KMS-11 (cell line): Measurements from ENCODE around the gene DMBT1.

Source experiments
- H2AFZ ChIP-seq: fragments of 200-600 bp; sonication (generic); 2 replicates; pipeline ENCODE4 v1.6.1; 2016; ENCODE audit warnings: antibody characterized with exemption, mixed run types, low read depth
- H3K27ac ChIP-seq: fragments of 200-600 bp; sonication (generic); 2 replicates; pipeline ENCODE4 v1.6.1; 2016; ENCODE audit warnings: mild to moderate bottlenecking, mixed run types
- H3K27me3 ChIP-seq: fragments of 200-600 bp; sonication (generic); 2 replicates; pipeline ENCODE4 v1.6.1; 2017; ENCODE audit warnings: mild to moderate bottlenecking, low read depth, mixed run types, moderate library complexity; ENCODE audit not compliant: insufficient read depth
- H3K36me3 ChIP-seq: fragments of 200-600 bp; sonication (generic); 2 replicates; pipeline ENCODE4 v1.6.1; 2017; ENCODE audit warnings: mild to moderate bottlenecking, mixed run types; ENCODE audit not compliant: insufficient read depth
- H3K4me1 ChIP-seq: fragments of 200-600 bp; sonication (generic); 2 replicates; pipeline ENCODE4 v1.6.1; 2016; ENCODE audit warnings: mild to moderate bottlenecking, low read depth, mixed run types; ENCODE audit not compliant: poor library complexity, severe bottlenecking
- H3K4me2 ChIP-seq: fragments of 200-600 bp; sonication (generic); 2 replicates; pipeline ENCODE4 v1.7.0; 2016; ENCODE audit warnings: mild to moderate bottlenecking, mixed run types
- H3K4me3 ChIP-seq: fragments of 200-600 bp; sonication (generic); IDR thresholded peaks from 2 replicates; pipeline ENCODE4 v1.6.1; 2017; ENCODE audit warnings: low read depth, low read length, mixed read lengths; ENCODE audit not compliant: insufficient read depth
- H3K79me2 ChIP-seq: fragments of 200-600 bp; sonication (generic); 2 replicates; pipeline ENCODE4 v1.6.1; 2016; ENCODE audit warnings: low read depth, mixed run types; ENCODE audit not compliant: insufficient read depth
- H3K9ac ChIP-seq: fragments of 200-600 bp; sonication (generic); 2 replicates; pipeline ENCODE4 v1.6.1; 2016; ENCODE audit warnings: mild to moderate bottlenecking, mixed run types
- H4K20me1 ChIP-seq: fragments of 200-600 bp; sonication (generic); 2 replicates; pipeline ENCODE4 v1.6.1; 2016; ENCODE audit warnings: mild to moderate bottlenecking, mixed run types; ENCODE audit not compliant: insufficient read depth
- CTCF ChIP-seq: fragments of 200-600 bp; sonication (generic); conservative IDR thresholded peaks from 2 replicates; pipeline ENCODE4 v1.6.1; 2017; ENCODE audit warnings: low read depth, mild to moderate bottlenecking, antibody characterized with exemption, low read length, moderate library complexity, mixed read lengths

DMBT1 gene

GRCh38 chr10:122564980-122565379 lies 4.4 kb downstream of the DMBT1 start:
- Histone ChIP-seq H3K27ac (no peak overlapping the region), H3K36me3 (no peaks in the 10 kb centered on the region), H3K4me1 (no peaks in the 10 kb centered on the region), H3K9ac (no peak overlapping the region), H3K4me3 (no peak overlapping the region), H2AFZ (no peak overlapping the region), H3K4me2 (no peak overlapping the region), H3K79me2 (no peaks in the 10 kb centered on the region), H4K20me1 (no peaks in the 10 kb centered on the region), H3K27me3 (no peaks in the 10 kb centered on the region)
- no peak for TF ChIP-seq CTCF

- H3K36me3 ChIP-seq = no peaks in the 10 kb centered on the region
- H3K79me2 ChIP-seq = no peaks in the 10 kb centered on the region
- H3K9ac ChIP-seq = no peak overlapping the region
- no peak overlapping the region for H3K4me3 ChIP-seq
- no peaks in the 10 kb centered on the region for H3K4me1 ChIP-seq
- TF ChIP-seq CTCF = peak; percentile 79
- H3K27ac ChIP-seq = no peak overlapping the region
- no peaks in the 10 kb centered on the region for H3K27me3 ChIP-seq
- H3K4me2 ChIP-seq = no peak overlapping the region
- no peaks in the 10 kb centered on the region for H4K20me1 ChIP-seq
- no peak overlapping the region for H2AFZ ChIP-seq
Observed at GRCh38 chr10:122565766-122566206, 5.2 kb downstream of the DMBT1 start.

GRCh38 chr10:122566632-122567031 lies 6.1 kb downstream of the DMBT1 start:
- H3K27ac ChIP-seq = no peak overlapping the region

GRCh38 chr10:122567056-122567660 lies 6.6 kb downstream of the DMBT1 start:
- Histone ChIP-seq H3K9ac (no peak overlapping the region), H3K4me2 (no peak overlapping the region), H3K79me2 (no peaks in the 10 kb centered on the region), H3K4me3 (no peak overlapping the region), H3K27ac (no peak overlapping the region), H4K20me1 (no peaks in the 10 kb centered on the region), H3K36me3 (no peaks in the 10 kb centered on the region), H3K27me3 (no peaks in the 10 kb centered on the region), H3K4me1 (no peaks in the 10 kb centered on the region), H2AFZ (no peak overlapping the region)
- TF ChIP-seq CTCF = peak; percentile 57

More at GRCh38 chr10:122566632-122567031, 6.1 kb downstream of the DMBT1 start:
- no peak for TF ChIP-seq CTCF
- Histone ChIP-seq H2AFZ (no peak overlapping the region), H3K79me2 (no peaks in the 10 kb centered on the region), H3K27me3 (no peaks in the 10 kb centered on the region), H3K9ac (no peak overlapping the region), H3K36me3 (no peaks in the 10 kb centered on the region), H3K4me3 (no peak overlapping the region), H4K20me1 (no peaks in the 10 kb centered on the region), H3K4me2 (no peak overlapping the region), H3K4me1 (no peaks in the 10 kb centered on the region)
